Suppressor macrophage treated with lipopolysaccharide for 4 hours (primary cell): Measurements from ENCODE around the gene SWI5.
A peak's percentile ranks its signal among the peaks of the same experiment; 100 is the strongest.
"Not testable (repeated sequence)": the region's sequence is repeated elsewhere in the genome, so short reads cannot be mapped to it uniquely, and the experiment has no call there.

Experiments
- DNase-seq: peaks from one replicate; pipeline ENCODE4 v3.0.0-alpha.2; 2020

The SWI5 gene

GRCh38 chr9:128276008-128276573, at the start of gene SWI5:
SWI5 (plus strand) TSS chr9:128276276.
- peak; percentile 100 for DNase-seq

- DNase-seq = peak; percentile 67
Observed at GRCh38 chr9:128226412-128226801, 49.7 kb upstream of the SWI5 start.

GRCh38 chr9:128230897-128231296, 45.2 kb upstream of the SWI5 start:
- not testable (repeated sequence) for DNase-seq

GRCh38 chr9:128231638-128232527, 44.2 kb upstream of the SWI5 start:
- no peak for DNase-seq

- no peak for DNase-seq
Observed at GRCh38 chr9:128232528-128233428, 43.3 kb upstream of the SWI5 start.

GRCh38 chr9:128233817-128234406, 42.2 kb upstream of the SWI5 start:
- no peak for DNase-seq

GRCh38 chr9:128242124-128242523, 34.0 kb upstream of the SWI5 start:
- DNase-seq = no peak

GRCh38 chr9:128242828-128243214, 33.3 kb upstream of the SWI5 start:
- DNase-seq = no peak

GRCh38 chr9:128243215-128244018, 32.7 kb upstream of the SWI5 start:
- no peak for DNase-seq

- DNase-seq = no peak
Observed at GRCh38 chr9:128244091-128244836, 31.8 kb upstream of the SWI5 start.

- DNase-seq = peak; percentile 55
Observed at GRCh38 chr9:128244837-128245231, 31.2 kb upstream of the SWI5 start.

GRCh38 chr9:128245421-128246151, 30.5 kb upstream of the SWI5 start:
- DNase-seq = peak; percentile 24

- no peak for DNase-seq
Observed at GRCh38 chr9:128246471-128246870, 29.6 kb upstream of the SWI5 start.

- DNase-seq = no peak
Observed at GRCh38 chr9:128247226-128247803, 28.8 kb upstream of the SWI5 start.

- no peak for DNase-seq
Observed at GRCh38 chr9:128249558-128249907, 26.5 kb upstream of the SWI5 start.

GRCh38 chr9:128249908-128250838, 25.9 kb upstream of the SWI5 start:
- DNase-seq = peak; percentile 91

GRCh38 chr9:128250839-128251731, 25.0 kb upstream of the SWI5 start:
- DNase-seq = no peak

GRCh38 chr9:128251732-128252100, 24.4 kb upstream of the SWI5 start:
- DNase-seq = no peak
